Mucosa of descending colon (tissue), 3 donors: ENCODE measurements around the gene TPBGL. TPM values are rescaled to one million over a fixed set of nuclear protein-coding genes. Genes with fewer than 3 reads are reported as not detected.

Source experiments
- ATAC-seq: fragments of 200-7000 bp; cut with Tn5 transposase; one replicate; pipeline ENCODE4 v1.9.1; 2020; ENCODE audit warnings: mild to moderate bottlenecking, moderate library complexity
- DNase-seq, 3 donors: peaks; one replicate each; pipeline ENCODE4 v3.0.0-alpha.2; 2020
- H3K36me3 ChIP-seq: fragments of 200-600 bp; one replicate; pipeline ENCODE4 v1.8.0; 2021; ENCODE audit warnings: low read depth, mild to moderate bottlenecking
- H3K4me1 ChIP-seq: fragments of 200-600 bp; one replicate; pipeline ENCODE4 v1.8.0; 2021; ENCODE audit warnings: low read depth, mild to moderate bottlenecking
- H3K4me3 ChIP-seq: fragments of 200-600 bp; one replicate; pipeline ENCODE4 v1.8.0; 2021; ENCODE audit warnings: mild to moderate bottlenecking
- H3K9me3 ChIP-seq: fragments of 200-600 bp; one replicate; pipeline ENCODE4 v1.8.0; 2021; ENCODE audit warnings: mild to moderate bottlenecking
- CTCF ChIP-seq: fragments of 200-600 bp; IDR thresholded peaks from one replicate; pipeline ENCODE4 v1.8.0; 2022; ENCODE audit warnings: antibody characterized with exemption, mild to moderate bottlenecking
- intact Hi-C, 2 donors: fragments of 100-400 bp; cut with DNase I in 1 of 2; cut with micrococcal nuclease in 1 of 2; formaldehyde crosslinking; loops; one replicate each; pipeline versions ENCODE4 v1.11.0 to v1.11.1; 2022; cut with DNase I, micrococcal nuclease
- total RNA-seq, 3 donors: library from RNA; stranded (reverse); fragmentation: NEBNext Ultra II Directional in 2 of 3; extraction: Animal tissue kit (Norgen Biotek cat#: 25700) in 2 of 3; gene quantifications; one replicate each; pipeline versions ENCODE4 v1.2.1 to v1.2.4, GENCODE V29; 2021 to 2023
- donor health status: DM: no; HTN: no; CAD: no; lungs with moderate emphysema.
- donor health status: DM: no; HTN: no; CAD: no.
- donor health status: DM: no; HTN: yes; CAD: no.

TPBGL gene
- total RNA-seq, 3 donors from 2014 or later: 0.17 to 0.57 TPM; not detected in 1

DNA sequence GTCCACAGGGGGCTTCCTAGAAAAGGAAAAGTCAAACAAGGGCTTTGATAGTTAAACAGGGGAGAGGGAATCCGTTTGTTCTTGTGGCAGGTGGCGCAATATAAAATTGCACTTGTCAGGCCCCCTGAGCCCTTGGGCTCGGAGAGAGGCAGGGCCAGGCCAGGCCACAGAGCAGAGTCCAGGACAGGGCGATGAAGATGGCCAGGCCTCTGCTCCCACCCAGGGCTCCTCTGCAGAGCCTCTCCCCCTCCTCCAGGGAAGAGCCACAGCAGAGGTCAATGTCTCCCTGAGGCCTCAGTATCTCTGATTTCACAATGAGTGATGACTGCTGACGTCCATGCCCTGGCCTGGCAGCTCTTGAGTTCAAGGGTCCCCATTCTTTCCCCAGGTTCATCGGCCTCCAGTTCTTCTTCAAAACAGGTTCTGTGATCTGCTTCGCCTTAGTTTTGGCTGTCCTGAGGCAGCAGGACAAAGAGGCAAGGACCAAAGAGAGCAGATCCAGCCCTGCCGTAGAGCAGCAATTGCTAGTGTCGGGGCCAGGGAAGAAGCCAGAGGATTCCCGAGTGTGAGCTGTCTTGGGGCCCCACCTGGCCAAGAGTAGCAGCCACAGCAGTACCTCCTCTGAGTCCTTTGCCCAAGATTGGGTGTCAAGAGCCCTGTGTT is 36.4 kb upstream of the TPBGL start:
- Histone ChIP-seq H3K36me3 (no peaks in the 10 kb centered on the region), H3K4me3 (no peak overlapping the region), H3K4me1 (no peaks in the 10 kb centered on the region), H3K9me3 (no peaks in the 10 kb centered on the region)
- no peak for DNase-seq
- no peak for TF ChIP-seq CTCF
- intact Hi-C loops: loop anchor here (2.0 to 5.0 kb wide), 2 partner anchors 59 to 62 kb away; no protein-coding TSS in a partner anchor
- ATAC-seq: no peak

DNA sequence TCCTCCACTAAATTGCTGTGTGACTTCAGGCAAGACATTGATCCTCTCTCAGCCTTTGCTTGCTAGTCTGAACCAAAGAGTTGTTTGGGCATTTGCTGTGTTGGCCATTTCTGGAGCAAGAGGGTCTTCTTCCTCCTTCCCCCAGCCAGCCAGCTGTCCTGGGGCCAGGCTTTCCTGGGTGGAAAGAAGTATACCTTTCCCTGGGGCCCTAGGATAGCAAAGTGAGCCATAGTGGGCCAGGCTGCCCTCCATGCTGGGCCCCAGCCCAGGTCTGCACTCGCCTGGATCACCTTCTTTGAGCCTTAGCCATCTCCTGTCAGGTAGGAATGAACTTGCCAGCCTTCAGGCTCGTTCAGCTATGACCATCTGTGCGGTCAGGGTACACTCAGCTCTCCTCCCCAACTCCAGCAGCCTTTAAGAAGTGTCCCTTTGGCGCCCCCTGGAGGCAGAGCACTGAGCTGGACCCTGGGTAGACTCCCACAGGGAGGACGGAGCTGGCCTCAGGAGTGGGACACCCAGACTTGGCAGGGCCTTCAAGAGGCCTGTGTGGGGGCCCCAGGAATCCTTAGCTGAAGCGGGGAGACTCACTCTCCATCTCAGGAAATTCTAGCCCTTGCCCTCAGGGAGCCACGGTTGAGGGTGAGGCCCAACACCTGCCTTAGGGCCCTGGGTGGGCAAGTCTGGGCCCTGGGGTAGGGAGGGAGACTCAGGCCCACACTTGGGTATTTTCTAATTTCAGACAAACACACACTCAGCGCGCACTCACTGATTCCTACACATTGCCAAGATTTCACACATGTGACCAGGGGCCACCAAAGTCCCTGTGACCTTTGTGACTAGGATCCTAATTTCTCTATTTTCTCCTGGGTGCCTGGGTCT is 35.6 kb upstream of the TPBGL start:
- intact Hi-C loops: loop anchor here (2.0 to 5.0 kb wide), 2 partner anchors 60 to 63 kb away; no protein-coding TSS in a partner anchor
- Histone ChIP-seq H3K4me3 (no peak overlapping the region), H3K4me1 (no peaks in the 10 kb centered on the region), H3K36me3 (no peaks in the 10 kb centered on the region), H3K9me3 (no peaks in the 10 kb centered on the region)
- DNase-seq: peak; percentile 84 to 97 (median 93)
- peak; percentile 94 for ATAC-seq
- peak; percentile 80 for TF ChIP-seq CTCF

- intact Hi-C loops: loop anchor here in 1 of 2 donors (2.0 kb wide), 1 partner anchor 61 kb away; no protein-coding TSS in a partner anchor
- DNase-seq: no peak
- ATAC-seq: no peak
- H3K4me3 ChIP-seq: no peak overlapping the region
- H3K9me3 ChIP-seq: no peaks in the 10 kb centered on the region
- H3K36me3 ChIP-seq: no peaks in the 10 kb centered on the region
- TF ChIP-seq CTCF: no peak
- H3K4me1 ChIP-seq: no peaks in the 10 kb centered on the region
These were observed 35.0 kb upstream of the TPBGL start for GRCh38 chr11:75205564-75206020.

DNA sequence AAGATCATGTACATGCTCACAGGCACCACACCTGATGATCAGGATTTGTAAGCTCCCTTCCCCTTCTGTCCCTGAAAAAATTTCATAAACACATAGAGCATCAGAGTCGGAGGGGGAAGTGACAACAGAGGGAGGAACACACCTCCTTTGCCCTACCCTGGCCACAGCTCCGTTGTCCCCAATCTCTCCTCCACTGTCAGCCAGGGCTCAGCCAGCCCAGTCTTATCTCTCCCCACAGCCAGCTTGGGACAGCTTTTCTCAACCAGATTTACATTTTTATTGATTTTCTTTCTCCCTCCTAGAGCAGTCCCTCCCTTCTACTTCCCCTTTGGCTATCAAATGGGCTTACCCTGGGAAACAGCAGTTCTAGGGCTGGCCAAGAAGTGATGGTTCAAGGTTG is 32.1 kb upstream of the TPBGL start:
- Histone ChIP-seq H3K9me3 (no peaks in the 10 kb centered on the region), H3K36me3 (no peaks in the 10 kb centered on the region), H3K4me1 (no peaks in the 10 kb centered on the region), H3K4me3 (no peak overlapping the region)
- ATAC-seq: no peak
- intact Hi-C loops: no loop called here
- TF ChIP-seq CTCF: no peak
- no peak for DNase-seq

DNA sequence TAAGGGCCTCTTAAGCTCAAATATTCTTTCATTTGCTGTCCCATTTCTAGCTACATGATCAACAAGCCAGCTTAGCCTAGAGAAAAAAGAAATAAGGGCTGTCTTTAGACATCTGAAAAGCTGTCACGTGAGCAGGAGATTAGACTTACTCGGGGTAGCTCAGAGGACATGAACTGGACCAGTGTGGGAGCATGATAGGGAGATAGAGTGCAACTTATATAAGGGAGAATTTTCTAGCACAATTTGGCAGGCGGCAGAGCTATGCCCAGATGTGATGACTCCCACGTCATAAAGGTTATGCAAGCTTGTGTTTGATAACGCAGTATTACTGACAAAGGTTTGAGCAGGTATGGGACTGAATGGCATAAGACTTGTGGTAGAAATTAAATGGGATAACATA is 28.2 kb upstream of the TPBGL start:
- no peak for TF ChIP-seq CTCF
- DNase-seq (no peak), ATAC-seq (no peak)
- intact Hi-C loops: no loop called here
- Histone ChIP-seq H3K36me3 (no peaks in the 10 kb centered on the region), H3K9me3 (no peaks in the 10 kb centered on the region), H3K4me1 (no peaks in the 10 kb centered on the region), H3K4me3 (no peak overlapping the region)
